Stimulated activated CD4-positive, alpha-beta T cell treated with anti-CD3 and anti-CD28 coated beads, Interleukin-1b, Interleukin-23, amount 100 ng/mL, for 48 hours (primary cell): ENCODE measurements around the gene USP14.

Experiments
- DNase-seq: peaks from one replicate; pipeline ENCODE4 v3.0.0-alpha.2; 2020

Gene USP14

GRCh38 chr18:160831-161570 lies 2.6 kb downstream of the USP14 start:
- DNase-seq = no peak

GRCh38 chr18:172361-172760 lies 14.0 kb downstream of the USP14 start:
- DNase-seq = no peak

GRCh38 chr18:179499-179898 lies 21.1 kb downstream of the USP14 start:
- no peak for DNase-seq

- no peak for DNase-seq
These were observed 23.4 kb downstream of the USP14 start for GRCh38 chr18:181711-182110.

GRCh38 chr18:183769-184168 lies 25.4 kb downstream of the USP14 start:
- DNase-seq = no peak

- DNase-seq = no peak
These were observed 30.9 kb downstream of the USP14 start for GRCh38 chr18:189254-189653.

- no peak for DNase-seq
These were observed 33.4 kb downstream of the USP14 start for GRCh38 chr18:191725-192124.

- no peak for DNase-seq
These were observed 34.4 kb downstream of the USP14 start for GRCh38 chr18:192801-193200.

- DNase-seq = no peak
These were observed 37.3 kb downstream of the USP14 start for GRCh38 chr18:195651-196050.

- no peak for DNase-seq
These were observed 40.9 kb downstream of the USP14 start for GRCh38 chr18:199214-199613.

- no peak for DNase-seq
These were observed 41.4 kb downstream of the USP14 start for GRCh38 chr18:199768-200167.

GRCh38 chr18:210075-210474 lies 51.7 kb downstream of the USP14 start:
- DNase-seq = no peak

GRCh38 chr18:210733-211132 lies 52.4 kb downstream of the USP14 start:
- DNase-seq = no peak

GRCh38 chr18:211582-211981 lies 53.2 kb downstream of the USP14 start:
- no peak for DNase-seq

GRCh38 chr18:212780-213179 lies 54.4 kb downstream of the USP14 start:
- DNase-seq = no peak

GRCh38 chr18:213505-213904 lies 55.1 kb downstream of the USP14 start:
- no peak for DNase-seq

- DNase-seq = no peak
These were observed 55.6 kb downstream of the USP14 start for GRCh38 chr18:213966-214365.

- DNase-seq = no peak
These were observed 57.2 kb downstream of the USP14 start for GRCh38 chr18:215448-216010.

GRCh38 chr18:217532-218336 lies 59.4 kb downstream of the USP14 start:
- no peak for DNase-seq

- no peak for DNase-seq
These were observed 62.4 kb downstream of the USP14 start for GRCh38 chr18:220708-221107.

GRCh38 chr18:225745-226144 lies 67.4 kb downstream of the USP14 start:
- no peak for DNase-seq

GRCh38 chr18:227374-227773 lies 69.0 kb downstream of the USP14 start:
- DNase-seq = no peak

- DNase-seq = no peak
These were observed 69.5 kb downstream of the USP14 start for GRCh38 chr18:227902-228301.

GRCh38 chr18:228586-228985 lies 70.2 kb downstream of the USP14 start:
- no peak for DNase-seq
